Measurements from ENCODE around the gene CAMK1D.
"Not testable (repeated sequence)": the region's sequence is repeated elsewhere in the genome, so short reads cannot be mapped to it uniquely, and the experiment has no call there.

Gene CAMK1D

GRCh38 chr10:12340937-12341336 lies 8.4 kb upstream of the CAMK1D start:
- DNase-seq (ENCODE audit: low read depth) = no peak

GRCh38 chr10:12341526-12341925 lies 7.8 kb upstream of the CAMK1D start:
- no peak for DNase-seq (ENCODE audit: low read depth)

DNA sequence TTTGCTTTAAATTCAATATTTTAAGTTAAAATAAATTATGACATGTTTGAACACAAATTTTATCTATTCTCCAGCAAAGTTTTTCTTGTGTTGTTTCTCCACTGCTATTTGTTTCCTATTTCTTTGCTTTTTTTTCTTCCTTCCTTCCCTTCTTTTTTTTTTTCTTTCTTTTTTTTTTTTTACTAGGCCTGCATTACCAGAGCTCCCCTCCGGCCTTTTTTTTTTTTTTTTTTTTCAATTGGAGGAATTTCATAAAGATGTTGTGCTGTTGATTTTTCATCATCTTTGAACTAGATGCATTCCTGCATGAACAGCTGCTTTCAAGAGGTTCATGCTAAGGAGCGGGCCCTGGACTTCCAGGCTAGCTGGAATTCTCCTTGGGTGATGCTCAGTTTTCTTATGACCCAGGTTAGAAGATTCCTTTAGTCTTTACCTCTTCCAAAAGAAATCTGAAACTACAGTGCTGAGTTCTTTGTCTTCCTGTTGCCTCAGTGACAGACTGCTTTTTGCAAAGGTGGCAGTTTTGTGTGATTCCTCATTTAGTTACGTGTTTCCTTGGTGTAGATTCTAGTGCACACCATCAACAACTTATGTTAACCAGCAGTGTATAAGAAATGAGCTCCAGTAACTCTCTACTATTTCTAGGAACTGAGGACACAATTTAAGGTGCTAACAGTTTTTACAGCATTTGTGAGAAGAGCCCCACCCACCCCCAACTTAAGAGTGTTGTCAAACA lies 4.8 kb upstream of the CAMK1D start:
- no peak for DNase-seq (ENCODE audit: low read depth)

DNA sequence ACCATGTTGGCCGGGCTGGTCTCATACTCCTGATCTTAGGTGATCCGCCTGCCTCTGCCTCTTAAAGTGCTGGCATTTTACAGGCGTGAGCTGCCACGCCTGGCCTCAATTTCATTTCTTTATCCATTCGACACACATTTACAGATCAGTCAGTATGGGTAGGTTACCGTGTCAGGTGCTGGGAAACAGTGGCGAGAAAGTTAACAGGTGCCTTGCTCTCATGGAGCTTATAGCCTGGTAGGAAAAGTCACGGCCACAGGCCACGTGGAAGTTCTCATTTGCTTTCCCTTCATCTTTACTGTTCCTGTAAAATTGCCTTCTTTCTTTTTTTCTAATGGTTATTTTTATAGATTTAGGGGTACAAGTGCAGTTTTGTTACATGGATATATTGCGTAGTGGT lies 2.6 kb upstream of the CAMK1D start:
- no peak for DNase-seq (ENCODE audit: low read depth)

DNA sequence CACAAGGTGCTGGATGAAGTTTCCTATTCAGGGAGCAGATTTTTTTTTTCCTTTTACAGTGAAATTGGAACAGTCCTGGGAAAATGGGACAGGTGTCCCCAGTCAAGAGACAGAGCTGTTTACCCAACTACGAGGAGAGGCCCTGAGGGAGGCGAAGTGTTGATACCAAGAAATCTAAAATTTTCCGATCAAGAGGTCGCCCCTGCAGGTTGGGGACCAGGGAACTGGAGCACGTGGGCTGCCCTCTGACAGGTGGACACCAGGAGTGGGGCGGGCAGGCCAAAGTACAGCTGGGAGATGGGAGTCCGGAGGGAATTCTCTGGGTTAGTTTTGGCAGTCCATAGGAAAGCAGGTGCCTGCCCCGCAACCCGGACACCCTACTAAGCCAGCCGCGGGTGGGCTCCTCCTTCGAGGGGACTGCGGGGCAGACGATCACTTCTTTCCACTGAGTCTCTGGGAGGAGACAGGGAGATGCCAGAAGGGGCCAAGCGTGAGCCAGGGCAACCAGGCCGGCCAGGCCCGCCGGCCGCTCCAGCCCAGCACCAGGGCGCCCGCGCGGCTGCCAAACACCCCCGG lies 965 bp upstream of the CAMK1D start:
- DNase-seq (ENCODE audit: low read depth) = no peak

DNA sequence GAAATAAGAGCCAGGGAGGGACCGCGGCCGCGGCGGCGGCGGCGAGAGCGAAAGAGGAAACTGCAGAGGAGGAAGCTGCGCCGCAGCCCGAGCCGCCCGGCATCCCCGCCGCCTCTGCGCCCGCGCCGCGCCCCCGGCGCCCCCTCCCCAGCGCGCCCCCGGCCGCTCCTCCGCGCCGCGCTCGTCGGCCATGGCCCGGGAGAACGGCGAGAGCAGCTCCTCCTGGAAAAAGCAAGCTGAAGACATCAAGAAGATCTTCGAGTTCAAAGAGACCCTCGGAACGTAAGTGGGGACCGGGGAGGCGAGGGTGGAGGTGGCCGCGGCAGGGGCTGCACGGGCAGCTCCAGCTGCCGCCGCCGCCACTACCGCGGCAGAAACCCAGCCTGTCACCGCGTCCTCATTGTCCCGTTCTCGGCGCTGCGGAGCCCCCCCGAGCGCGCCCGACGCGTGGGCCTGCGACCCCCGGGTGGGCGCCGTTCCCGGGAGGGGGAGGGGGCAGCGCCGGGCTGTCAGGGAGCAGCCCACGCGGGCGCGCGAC lies 351 bp downstream of the CAMK1D start:
- no peak for DNase-seq (ENCODE audit: low read depth)

DNA sequence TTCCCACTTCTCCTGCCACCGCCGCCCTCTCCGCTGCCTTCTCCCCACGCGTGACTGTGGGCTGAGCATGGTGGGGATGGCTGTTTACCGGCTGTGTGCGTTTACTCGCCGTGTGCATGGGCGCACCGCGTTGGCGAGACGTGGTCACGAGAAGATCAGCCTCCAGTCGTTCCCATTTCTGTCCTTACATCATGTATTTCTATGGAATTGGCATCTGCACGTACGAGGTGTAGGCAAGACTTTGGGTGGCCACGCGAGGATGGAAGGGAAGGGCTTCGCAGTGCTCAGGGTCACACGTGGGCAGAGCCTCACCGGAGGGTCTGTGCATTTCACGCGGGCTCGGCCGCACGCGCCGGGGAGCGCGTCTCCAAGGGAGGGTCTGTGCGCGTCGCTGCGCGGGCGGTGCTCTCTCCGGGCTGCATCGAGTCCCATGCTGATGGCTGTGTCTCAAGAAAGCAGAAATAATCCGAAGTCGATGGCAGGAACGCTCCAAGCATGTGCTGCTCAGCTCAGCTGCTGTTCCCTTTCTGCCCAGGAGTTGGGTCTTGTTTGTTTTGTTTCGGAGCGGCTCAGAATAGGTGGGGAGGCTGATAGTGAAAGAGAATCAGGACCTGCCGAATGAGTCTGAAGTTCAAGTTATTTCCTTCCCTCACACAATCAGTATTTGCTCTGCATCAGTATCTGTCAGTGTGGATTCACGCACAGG lies 973 bp downstream of the CAMK1D start:
- DNase-seq (ENCODE audit: low read depth) = no peak

DNA sequence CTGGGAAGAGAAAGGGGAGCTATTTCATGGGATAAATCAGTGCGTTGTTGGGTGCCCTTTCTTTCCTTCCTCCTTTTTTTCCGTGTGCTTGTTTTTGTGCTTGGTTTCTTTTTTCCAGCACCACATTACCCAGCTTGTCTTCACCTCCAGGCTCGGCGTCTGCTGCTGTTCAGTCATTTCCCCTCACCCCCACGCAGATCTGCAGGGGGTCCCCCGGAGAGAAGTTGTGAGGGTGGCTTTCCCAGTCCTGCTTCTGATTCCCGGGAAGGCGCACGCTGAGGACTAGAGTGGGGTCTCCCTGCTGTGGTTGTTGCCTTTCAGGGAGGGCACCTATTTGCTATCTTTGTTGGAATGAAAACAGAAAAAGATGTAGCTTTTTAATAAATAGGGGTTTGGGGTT lies 1.6 kb downstream of the CAMK1D start:
- DNase-seq (ENCODE audit: low read depth) = no peak

DNA sequence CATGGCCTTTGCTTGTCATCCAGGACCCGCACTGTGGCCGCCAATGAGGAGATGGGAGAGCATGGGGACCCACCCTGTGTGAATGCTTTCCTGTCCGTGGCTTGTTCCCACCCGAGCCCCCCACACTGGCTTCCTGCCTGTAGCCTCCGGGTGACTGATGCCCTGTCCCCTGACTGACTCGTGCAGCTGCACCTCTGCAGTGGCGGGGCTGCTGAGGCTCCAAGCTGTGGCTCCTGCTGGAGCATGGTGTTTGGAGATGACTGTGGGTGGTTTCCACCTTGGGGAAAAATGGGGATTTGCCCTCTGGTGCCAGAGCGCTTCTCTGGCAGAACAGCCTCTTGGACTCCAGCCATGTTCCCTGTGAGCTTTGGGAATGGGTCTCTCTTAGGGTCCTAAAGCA lies 2.1 kb downstream of the CAMK1D start:
- DNase-seq (ENCODE audit: low read depth) = no peak

- DNase-seq (ENCODE audit: low read depth) = no peak
Measured at GRCh38 chr10:12351889-12352288, 2.5 kb downstream of the CAMK1D start.

- DNase-seq (ENCODE audit: low read depth) = no peak
Measured at GRCh38 chr10:12353399-12354242, 4.3 kb downstream of the CAMK1D start.

- DNase-seq (ENCODE audit: low read depth) = not testable (repeated sequence)
Measured at GRCh38 chr10:12354696-12355095, 5.3 kb downstream of the CAMK1D start.

DNA sequence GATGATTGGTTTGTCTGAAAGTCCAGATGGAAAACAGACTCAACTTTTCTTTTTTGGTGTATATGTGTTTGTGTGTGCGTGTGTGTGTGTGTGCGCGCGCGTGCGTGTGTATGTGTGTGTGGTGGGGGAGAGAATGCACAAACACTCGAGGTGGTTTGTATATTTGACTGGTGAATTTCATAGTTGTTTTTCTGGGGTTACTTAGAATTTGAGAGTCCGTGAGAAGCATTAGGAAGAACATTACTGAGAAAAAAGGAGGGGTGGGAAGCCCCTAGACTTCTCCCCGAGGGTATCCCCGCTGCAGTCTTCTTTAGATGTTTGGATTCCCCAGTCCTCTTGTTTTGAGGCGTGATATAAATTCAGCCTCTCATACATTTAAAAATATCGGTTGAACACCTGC lies 6.0 kb downstream of the CAMK1D start:
- DNase-seq (ENCODE audit: low read depth) = no peak

- DNase-seq (ENCODE audit: low read depth) = no peak
Measured at GRCh38 chr10:12357525-12358151, 8.3 kb downstream of the CAMK1D start.

- no peak for DNase-seq (ENCODE audit: low read depth)
Measured at GRCh38 chr10:12358863-12359564, 9.7 kb downstream of the CAMK1D start.

GRCh38 chr10:12360461-12360860 lies 11.1 kb downstream of the CAMK1D start:
- no peak for DNase-seq (ENCODE audit: low read depth)

DNA sequence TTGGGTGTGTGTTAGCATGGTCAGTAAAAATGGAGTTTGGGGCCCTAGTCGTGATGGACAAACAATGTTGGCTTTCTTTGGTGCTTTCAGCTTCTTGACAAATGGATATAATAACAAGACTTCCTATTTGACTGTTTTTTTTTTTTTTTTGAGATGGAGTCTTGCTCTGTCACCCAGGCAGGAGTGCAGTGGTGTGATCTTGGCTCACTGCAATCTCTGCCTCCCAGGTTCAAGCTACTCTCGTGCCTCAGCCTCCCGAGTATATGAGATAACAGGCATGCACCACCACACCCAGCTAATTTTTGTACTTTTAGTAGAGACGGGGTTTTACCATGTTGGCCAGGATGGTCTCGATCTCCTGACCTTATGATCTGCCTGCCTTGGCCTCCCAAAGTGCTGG lies 11.8 kb downstream of the CAMK1D start:
- DNase-seq (ENCODE audit: low read depth) = not testable (repeated sequence)

DNA sequence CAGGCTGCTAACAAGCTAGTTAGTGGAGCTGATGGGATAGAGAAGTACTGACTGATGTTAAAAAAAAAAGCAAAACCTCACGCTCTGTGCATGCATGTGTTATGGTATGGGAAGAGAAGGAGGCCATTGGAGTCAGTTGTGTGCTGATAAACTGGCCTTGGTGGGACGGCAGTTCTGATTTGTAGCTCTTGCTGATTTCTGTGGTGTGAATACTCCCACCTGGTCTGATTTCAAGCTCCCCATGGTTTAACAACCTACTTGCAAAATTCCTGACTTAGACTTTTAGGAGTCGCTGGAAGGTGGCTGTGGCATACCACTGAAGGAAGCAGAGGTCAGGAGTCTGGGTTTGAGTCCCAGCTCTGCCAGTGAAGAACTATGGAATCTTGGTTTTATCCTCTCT lies 15.2 kb downstream of the CAMK1D start:
- no peak for DNase-seq (ENCODE audit: low read depth)

DNA sequence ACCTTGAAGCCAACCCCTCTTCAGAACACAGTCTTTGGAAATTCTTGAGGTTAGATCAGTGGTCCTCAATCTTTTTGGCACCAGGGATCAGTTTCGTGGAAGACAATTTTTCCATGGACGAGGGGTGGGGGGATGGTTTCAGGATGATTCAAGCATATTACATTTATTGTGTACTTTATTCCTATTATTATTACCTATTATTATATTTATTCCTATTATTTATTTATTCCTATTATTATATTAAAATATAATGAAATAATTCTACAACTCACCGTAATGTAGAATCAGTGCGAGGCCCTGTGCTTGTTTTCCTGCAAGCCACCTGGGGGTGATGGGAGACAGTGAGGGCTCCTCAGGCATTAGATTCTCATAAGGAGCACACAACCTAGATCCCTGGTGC lies 17.9 kb downstream of the CAMK1D start:
- no peak for DNase-seq (ENCODE audit: low read depth)

DNA sequence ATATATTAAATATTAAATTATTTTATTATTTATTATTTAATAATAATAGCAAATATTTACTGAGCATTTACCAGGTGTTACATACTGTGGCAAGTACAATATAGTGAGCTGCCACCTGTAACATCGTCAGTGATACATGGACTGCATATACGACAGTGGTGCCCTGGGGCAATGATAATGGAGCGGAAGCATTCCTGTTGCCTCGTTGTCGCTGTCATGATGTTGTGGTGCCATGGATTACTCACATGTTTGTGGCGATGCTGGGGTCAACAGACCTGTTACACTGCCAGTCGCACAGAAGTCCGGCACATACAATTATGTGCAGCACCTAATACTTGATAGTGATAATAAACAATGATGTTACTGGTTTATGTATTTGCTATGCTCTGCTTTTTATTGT lies 20.6 kb downstream of the CAMK1D start:
- DNase-seq (ENCODE audit: low read depth) = no peak

- no peak for DNase-seq (ENCODE audit: low read depth)
Measured at GRCh38 chr10:12372846-12373245, 23.5 kb downstream of the CAMK1D start.
